Activated T-cell treated with anti-CD3 and anti-CD28 coated beads, Interleukin-2, amount 50 U/mL, for 72 hours (primary cell): ENCODE results near the gene ACOT6. TPM values are rescaled to one million over a fixed set of nuclear protein-coding genes. Genes with fewer than 3 reads are reported as not detected.
"Not testable (repeated sequence)": the region's sequence is repeated elsewhere in the genome, so short reads cannot be mapped to it uniquely, and the experiment has no call there.

ENCODE experiments used
- ATAC-seq, 2 donors: fragments of 150-1000 bp; cut with Tn5 transposase; replicated peaks in 1 of 2; 2 replicates each; pipeline ENCODE4 v1.10.0; 2021; ENCODE audit warnings: moderate library complexity in 2 of 2, mild to moderate bottlenecking in 1 of 2
- DNase-seq, 2 donors: peaks; one replicate each; pipeline ENCODE4 v3.0.0; 2021 to 2022; ENCODE audit warnings: mixed read lengths in 1 of 2
- H3K27ac Mint-ChIP-seq: one replicate; pipeline ENCODE4 v1.8.0; 2022; ENCODE audit warnings: mild to moderate bottlenecking, moderate library complexity, mixed read lengths
- H3K27me3 Mint-ChIP-seq: one replicate; pipeline ENCODE4 v1.8.0; 2022; ENCODE audit warnings: low read depth, mixed read lengths
- H3K36me3 Mint-ChIP-seq, 2 donors: one replicate each; pipeline ENCODE4 v1.8.0; 2022; ENCODE audit warnings: mixed read lengths in 2 of 2, mild to moderate bottlenecking in 1 of 2; ENCODE audit not compliant: insufficient read depth in 2 of 2
- H3K4me1 Mint-ChIP-seq: one replicate; pipeline ENCODE4 v1.8.0; 2022; ENCODE audit warnings: low read depth, mixed read lengths
- H3K4me3 Mint-ChIP-seq, 2 donors: one replicate each; pipeline ENCODE4 v1.8.0; 2022; ENCODE audit warnings: mild to moderate bottlenecking in 2 of 2, mixed read lengths in 2 of 2, moderate library complexity in 2 of 2
- H3K9me3 Mint-ChIP-seq, 2 donors: one replicate each; pipeline ENCODE4 v1.8.0; 2022; ENCODE audit warnings: mixed read lengths in 2 of 2
- total RNA-seq, 2 donors: library from RNA; stranded (reverse); gene quantifications; one replicate each; pipeline ENCODE4 v1.2.3, GENCODE V29; 2022

Gene ACOT6, protein sequence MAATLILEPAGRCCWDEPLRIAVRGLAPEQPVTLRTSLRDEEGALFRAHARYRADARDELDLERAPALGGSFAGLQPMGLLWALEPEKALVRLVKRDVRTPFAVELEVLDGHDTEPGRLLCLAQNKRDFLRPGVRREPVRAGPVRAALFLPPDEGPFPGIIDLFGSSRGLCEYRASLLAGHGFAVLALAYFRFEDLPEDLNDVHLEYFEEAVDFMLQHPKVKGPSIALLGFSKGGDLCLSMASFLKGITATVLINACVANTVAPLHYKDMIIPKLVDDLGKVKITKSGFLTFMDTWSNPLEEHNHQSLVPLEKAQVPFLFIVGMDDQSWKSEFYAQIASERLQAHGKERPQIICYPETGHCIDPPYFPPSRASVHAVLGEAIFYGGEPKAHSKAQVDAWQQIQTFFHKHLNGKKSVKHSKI
- not detected for total RNA-seq

DNA sequence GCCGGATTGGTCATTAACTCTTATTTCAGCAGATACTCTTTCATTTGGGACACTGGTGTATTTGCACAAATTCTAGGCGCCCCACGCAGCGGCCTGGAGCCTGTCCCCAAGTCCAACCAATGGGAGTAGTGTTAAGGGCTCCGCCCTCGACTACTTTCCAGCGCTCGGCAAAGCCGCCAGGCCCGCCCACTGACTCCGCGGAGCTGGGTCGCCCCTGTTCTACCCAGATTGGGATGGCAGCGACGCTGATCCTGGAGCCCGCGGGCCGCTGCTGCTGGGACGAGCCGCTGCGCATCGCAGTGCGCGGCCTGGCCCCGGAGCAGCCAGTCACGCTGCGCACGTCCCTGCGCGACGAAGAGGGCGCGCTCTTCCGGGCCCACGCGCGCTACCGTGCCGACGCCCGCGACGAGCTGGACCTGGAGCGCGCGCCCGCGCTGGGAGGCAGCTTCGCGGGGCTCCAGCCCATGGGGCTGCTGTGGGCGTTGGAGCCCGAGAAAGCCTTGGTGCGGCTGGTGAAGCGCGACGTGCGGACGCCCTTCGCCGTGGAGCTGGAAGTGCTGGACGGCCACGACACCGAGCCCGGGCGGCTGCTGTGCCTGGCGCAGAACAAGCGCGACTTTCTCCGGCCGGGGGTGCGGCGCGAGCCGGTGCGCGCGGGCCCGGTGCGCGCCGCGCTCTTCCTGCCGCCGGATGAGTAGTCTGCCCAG lies at the start of gene ACOT6:
TSS of gene ACOT6 (plus strand) at position 179 of the 707 bp plus-strand sequence. CDS start at position 234, 55 bp downstream.
- H3K36me3 Mint-ChIP-seq: no peaks in the 10 kb centered on the region
- H3K27ac Mint-ChIP-seq: no peak within 1 kb of the TSS
- peak; percentile 89 to 91 for ATAC-seq
- peak within 1 kb of the TSS; percentile 86 to 89 for H3K4me3 Mint-ChIP-seq
- no peaks in the 10 kb centered on the region for H3K9me3 Mint-ChIP-seq
- peak; percentile 64 to 72 for DNase-seq
- H3K27me3 Mint-ChIP-seq: no peaks in the 10 kb centered on the region
- H3K4me1 Mint-ChIP-seq: peaks cover 5% of the 10 kb centered on the region

DNA sequence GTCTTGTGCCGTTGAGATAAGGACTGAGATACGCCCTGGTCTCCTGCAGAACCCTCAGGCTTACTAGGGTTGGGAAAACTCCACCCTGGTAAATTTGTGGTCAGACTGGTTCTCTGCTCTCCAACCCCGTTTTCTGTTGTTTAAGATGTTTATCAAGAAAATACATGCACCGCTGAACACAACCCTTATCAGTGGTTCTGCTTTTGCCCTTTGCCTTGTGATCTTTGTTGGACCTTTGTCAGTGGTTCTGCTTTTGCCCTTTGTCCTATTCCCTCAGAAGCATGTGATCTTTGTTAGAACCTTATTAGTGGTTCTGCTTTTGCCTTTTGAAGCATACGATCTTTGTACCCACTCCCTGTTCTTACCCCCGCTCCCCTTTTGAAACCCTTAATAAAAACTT lies 49.6 kb upstream of the ACOT6 start:
- DNase-seq: not testable (repeated sequence)

DNA sequence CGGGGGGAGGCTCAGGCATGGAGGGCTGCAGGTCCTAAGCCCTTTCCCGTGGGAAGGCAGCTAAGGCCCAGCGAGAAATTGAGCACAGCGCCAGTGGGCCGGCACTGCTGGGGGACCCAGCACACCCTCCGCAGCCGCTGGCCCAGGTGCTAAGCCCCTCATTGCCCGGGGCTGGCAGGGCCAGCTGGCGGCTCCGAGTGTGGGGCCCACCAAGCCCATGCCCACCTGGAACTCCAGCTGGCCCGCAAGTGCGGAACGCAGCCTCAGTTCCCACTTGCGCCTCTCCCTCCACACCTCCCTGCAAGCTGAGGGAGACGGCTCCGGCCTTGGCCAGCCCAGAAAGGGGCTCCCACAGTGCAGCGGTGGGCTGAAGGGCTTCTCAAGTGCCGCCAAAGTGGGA lies 45.9 kb upstream of the ACOT6 start:
- not testable (repeated sequence) for ATAC-seq, H3K9me3 Mint-ChIP-seq, H3K4me3 Mint-ChIP-seq, H3K27ac Mint-ChIP-seq, H3K27me3 Mint-ChIP-seq, DNase-seq
- H3K36me3 Mint-ChIP-seq: peaks cover 6 to 17% of the 10 kb centered on the region in 2 donors
- peaks cover 48% of the 10 kb centered on the region for H3K4me1 Mint-ChIP-seq

More for the DNA sequence above, 49.6 kb upstream of the ACOT6 start:
- ATAC-seq, H3K9me3 Mint-ChIP-seq, H3K27ac Mint-ChIP-seq, H3K27me3 Mint-ChIP-seq, H3K4me3 Mint-ChIP-seq: not testable (repeated sequence)
- H3K36me3 Mint-ChIP-seq: peaks cover 5 to 17% of the 10 kb centered on the region in 2 donors
- H3K4me1 Mint-ChIP-seq: peaks cover 26% of the 10 kb centered on the region

DNA sequence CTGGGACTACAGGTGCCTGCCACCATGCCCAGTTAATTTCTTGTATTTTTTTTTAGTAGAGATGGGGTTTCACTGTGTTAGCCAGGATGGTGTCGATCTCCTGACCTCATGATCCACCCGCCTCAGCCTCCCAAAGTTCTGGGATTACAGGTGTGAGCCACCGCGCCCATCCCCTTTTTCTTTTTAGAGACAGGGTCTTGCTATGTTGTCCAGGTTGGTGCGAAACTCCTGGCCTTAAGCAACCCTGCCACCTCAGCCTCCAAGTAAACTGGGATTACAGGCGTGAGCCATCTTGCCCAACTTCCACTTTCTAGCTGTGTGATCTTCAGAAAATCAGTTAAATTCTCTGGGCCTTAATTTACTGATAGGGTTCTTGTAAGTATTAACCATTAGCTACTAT lies 45.4 kb upstream of the ACOT6 start:
- peaks cover 6 to 17% of the 10 kb centered on the region in 2 donors for H3K36me3 Mint-ChIP-seq
- not testable (repeated sequence) for DNase-seq, H3K27me3 Mint-ChIP-seq, H3K27ac Mint-ChIP-seq, ATAC-seq, H3K9me3 Mint-ChIP-seq
- peak overlapping the region; percentile 91 to 97 for H3K4me3 Mint-ChIP-seq
- peaks cover 48% of the 10 kb centered on the region for H3K4me1 Mint-ChIP-seq

DNA sequence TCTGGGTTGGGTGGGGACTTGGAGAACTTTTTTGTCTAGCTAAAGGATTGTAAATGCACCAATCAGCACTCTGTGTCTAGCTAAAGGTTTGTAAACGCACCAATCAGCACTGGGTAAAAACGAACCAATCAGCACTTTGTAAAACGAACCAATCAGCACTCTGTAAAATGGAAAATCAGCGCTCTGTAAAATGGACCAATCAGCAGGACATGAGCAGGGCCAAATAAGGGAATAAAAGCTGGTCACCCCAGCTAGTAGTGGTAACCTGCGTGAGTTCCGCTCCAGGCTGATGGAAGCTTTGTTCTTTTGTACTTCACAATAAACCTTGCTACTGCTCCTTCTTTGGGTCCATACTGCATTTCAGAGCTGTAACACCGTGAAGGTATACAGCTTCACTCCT lies 45.0 kb upstream of the ACOT6 start:
- Mint-ChIP-seq H3K36me3 (peaks cover 6 to 19% of the 10 kb centered on the region in 2 donors), H3K27ac (peak overlapping the region; percentile 96), H3K9me3 (peaks cover 2 to 4% of the 10 kb centered on the region in 2 donors), H3K4me1 (peaks cover 48% of the 10 kb centered on the region), H3K27me3 (no peaks in the 10 kb centered on the region), H3K4me3 (peak overlapping the region; percentile 91 to 97)
- ATAC-seq: no peak
- no peak for DNase-seq

DNA sequence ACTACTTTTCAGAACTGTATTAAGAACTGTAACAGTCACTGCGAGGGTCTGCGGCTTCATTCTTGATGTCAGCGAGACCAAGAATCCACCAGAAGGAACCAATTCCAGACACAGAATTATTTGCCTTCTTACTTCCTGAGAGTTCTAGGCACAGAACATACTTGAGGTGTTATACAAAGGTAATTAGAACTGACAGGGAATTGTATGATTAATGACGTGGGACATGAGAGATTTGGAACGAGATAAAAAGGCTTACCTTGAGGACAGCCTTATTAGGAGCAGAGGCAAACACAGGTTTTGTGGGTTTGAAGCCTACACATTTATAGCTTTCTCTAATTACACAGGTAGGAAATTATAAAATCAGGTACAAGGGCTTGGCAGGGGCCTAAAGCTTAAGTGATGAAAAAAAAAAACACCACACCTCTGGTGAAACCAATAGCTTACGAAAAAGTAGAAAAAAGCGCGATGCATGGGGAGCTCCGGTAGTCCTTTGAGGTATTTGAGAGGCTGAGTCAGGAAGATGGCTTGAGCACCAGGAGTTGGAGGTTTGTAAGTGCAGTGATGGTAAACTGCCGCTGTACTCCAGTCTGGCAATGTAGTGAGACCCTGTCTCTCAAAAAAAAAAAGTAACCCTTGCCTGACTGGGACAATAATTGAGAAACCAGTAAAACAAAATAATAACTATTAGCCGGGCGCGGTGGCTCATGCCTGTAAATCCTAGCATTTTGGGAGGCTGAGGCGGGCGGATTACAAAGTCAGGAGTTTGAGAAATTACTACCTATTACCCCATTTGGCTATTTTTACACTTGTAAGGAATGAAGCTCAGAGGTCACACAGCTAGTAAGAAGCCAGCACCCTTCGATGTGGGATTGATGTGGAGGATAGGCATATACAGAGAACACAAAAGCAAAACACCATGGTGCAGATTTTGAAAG lies 44.1 kb upstream of the ACOT6 start:
- Mint-ChIP-seq H3K4me1 (peaks cover 48% of the 10 kb centered on the region), H3K36me3 (peaks cover 6 to 14% of the 10 kb centered on the region in 2 donors), H3K27ac (peak overlapping the region; percentile 96), H3K4me3 (peak overlapping the region; percentile 91 to 97), H3K27me3 (no peaks in the 10 kb centered on the region), H3K9me3 (peaks cover 0 to 2% of the 10 kb centered on the region in 2 donors)
- DNase-seq (peak; percentile 12 to 37), ATAC-seq (peak in 1 of 2 donors; percentile 19)

DNA sequence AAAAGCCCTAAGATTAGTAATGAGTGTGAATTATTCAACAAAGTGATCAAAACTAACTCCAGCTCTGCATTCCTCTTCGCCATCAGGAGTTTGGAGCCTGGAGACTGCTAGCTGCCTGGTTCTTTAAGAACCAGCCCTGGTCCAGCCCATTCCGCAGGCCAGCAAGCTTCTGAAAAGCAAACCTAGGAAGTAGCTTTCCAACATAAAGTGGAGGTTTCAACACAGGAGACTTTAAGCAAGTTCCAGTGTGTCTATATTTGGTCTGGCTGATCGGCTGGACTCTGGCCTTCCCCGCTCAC lies 43.5 kb upstream of the ACOT6 start:
- not testable (repeated sequence) for ATAC-seq, H3K9me3 Mint-ChIP-seq, H3K27me3 Mint-ChIP-seq, DNase-seq
- Mint-ChIP-seq H3K4me1 (peaks cover 48% of the 10 kb centered on the region), H3K36me3 (peaks cover 6 to 14% of the 10 kb centered on the region in 2 donors), H3K4me3 (peak overlapping the region; percentile 91 to 97), H3K27ac (peak overlapping the region; percentile 96)

DNA sequence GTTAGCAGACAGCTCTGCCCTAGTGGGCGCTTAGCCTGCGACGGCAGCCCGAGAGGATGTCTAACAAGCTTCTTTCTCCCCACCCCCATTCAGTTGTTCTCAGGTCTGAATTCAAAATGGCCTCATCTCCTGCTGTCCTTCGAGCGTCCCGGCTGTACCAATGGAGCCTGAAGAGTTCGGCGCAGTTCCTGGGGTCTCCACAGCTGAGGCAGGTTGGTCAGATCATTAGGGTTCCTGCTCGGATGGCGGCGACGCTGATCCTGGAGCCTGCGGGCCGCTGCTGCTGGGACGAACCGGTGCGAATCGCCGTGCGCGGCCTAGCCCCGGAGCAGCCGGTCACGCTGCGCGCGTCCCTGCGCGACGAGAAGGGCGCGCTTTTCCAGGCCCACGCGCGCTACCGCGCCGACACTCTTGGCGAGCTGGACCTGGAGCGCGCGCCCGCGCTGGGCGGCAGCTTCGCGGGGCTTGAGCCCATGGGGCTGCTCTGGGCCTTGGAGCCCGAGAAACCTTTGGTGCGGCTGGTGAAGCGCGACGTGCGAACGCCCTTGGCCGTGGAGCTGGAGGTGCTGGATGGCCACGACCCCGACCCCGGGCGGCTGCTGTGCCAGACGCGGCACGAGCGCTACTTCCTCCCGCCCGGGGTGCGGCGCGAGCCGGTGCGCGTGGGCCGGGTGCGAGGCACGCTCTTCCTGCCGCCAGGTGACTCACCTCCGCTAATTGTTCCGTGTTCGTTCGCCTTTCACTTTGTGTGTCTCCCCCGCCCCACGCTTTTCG lies 42.9 kb upstream of the ACOT6 start, which contains the start of gene ACOT2:
TSS of gene ACOT2 (plus strand) at position 29 of the 774 bp plus-strand sequence. CDS start at position 57, 28 bp downstream.
- DNase-seq: peak; percentile 81 to 90
- Mint-ChIP-seq H3K4me3 (peak within 1 kb of the TSS; percentile 91 to 97), H3K27ac (peak within 1 kb of the TSS; percentile 96), H3K4me1 (peaks cover 48% of the 10 kb centered on the region), H3K36me3 (peaks cover 7 to 15% of the 10 kb centered on the region in 2 donors)
- peak; percentile 81 to 83 for ATAC-seq
- not testable (repeated sequence) for H3K9me3 Mint-ChIP-seq, H3K27me3 Mint-ChIP-seq

DNA sequence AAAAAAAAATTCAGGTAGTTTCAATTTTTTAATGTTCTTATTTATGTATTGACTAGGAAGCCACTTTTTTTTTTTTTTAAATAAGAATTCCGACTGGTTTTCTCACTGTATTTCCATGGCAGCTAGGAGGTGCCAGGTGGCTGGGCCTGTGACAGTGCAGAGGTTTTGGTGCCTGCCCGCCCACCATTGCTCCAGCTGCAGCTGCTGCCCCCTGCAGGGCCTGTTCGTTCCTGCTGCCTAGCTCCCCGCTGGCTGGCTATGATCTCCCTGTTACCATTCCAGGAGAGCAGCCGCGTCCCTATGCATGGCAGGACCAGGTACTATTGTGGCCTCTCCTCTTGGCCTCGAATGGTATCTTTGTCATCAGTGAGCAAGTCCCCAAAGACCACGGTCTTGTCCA lies 41.4 kb upstream of the ACOT6 start:
- ATAC-seq (peak; percentile 43 to 56), DNase-seq (peak; percentile 67)
- H3K27ac Mint-ChIP-seq, H3K9me3 Mint-ChIP-seq, H3K27me3 Mint-ChIP-seq: not testable (repeated sequence)
- H3K4me3 Mint-ChIP-seq: peak overlapping the region in 1 of 2 donors; percentile 32
- peaks cover 9 to 13% of the 10 kb centered on the region in 2 donors for H3K36me3 Mint-ChIP-seq
- peaks cover 36% of the 10 kb centered on the region for H3K4me1 Mint-ChIP-seq

DNA sequence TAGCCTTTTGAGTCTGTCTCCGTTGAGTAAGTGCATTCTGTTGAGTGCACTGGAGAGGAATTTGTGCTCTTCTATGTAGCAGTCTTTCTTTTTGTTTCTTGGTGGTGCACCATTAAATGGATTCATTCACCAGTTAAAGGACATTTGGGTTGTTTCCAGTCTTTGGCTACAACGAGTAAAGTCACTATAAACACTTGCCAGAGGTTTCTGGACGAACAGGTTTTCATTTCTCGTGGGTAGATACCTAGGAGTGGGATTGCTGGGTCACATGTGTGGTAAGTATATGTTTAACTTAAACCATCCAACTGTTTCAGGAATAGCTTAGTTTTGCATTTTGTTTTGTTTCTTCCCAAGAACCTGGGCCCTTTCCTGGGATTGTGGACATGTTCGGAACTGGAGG lies 39.3 kb upstream of the ACOT6 start:
- not testable (repeated sequence) for ATAC-seq, H3K9me3 Mint-ChIP-seq, H3K4me3 Mint-ChIP-seq, DNase-seq, H3K27me3 Mint-ChIP-seq
- H3K4me1 Mint-ChIP-seq: peaks cover 18% of the 10 kb centered on the region
- peak overlapping the region; percentile 28 for H3K27ac Mint-ChIP-seq
- H3K36me3 Mint-ChIP-seq: peaks cover 5 to 11% of the 10 kb centered on the region in 2 donors

DNA sequence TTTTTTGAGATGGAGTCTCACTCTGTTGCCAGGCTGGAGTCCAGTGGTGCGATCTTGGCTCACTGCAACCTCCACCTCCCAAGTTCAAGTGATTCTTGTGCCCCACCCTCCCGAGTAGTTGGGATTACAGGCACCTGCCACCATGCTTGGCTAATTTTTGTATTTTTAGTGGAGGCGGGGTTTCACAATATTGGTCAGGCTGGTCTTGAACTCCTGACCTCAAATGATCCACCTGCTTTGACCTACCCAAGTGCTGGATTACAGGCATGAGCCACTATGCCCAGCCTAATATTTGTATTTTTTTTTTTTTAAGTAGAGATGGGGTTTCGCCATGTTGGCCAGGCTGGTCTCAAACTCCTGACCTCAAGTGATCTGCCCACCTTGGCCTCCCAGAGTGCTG lies 38.6 kb upstream of the ACOT6 start:
- Mint-ChIP-seq H3K4me1 (peaks cover 12% of the 10 kb centered on the region), H3K36me3 (peaks cover 5 to 11% of the 10 kb centered on the region in 2 donors)
- not testable (repeated sequence) for H3K27ac Mint-ChIP-seq, H3K9me3 Mint-ChIP-seq, H3K27me3 Mint-ChIP-seq, H3K4me3 Mint-ChIP-seq, DNase-seq, ATAC-seq

DNA sequence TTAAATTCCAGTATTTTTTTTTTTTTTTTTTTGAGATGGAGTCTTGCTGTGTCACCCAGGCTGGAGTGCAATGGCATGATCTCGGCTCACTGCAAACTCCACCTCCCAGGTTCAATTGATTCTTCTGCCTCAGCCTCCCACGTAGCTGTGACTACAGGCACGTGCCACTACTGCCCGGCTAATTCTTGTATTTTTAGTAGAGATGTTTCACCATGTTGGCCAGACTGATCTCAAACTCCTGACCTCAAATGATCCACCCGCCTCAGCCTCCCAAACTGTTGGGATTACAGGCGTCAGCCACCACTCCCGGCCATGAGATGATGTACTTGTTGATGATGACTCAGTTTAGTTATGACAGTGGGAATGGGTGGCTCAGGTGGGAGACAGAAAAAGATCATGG lies 38.1 kb upstream of the ACOT6 start:
- not testable (repeated sequence) for ATAC-seq, H3K9me3 Mint-ChIP-seq, H3K27me3 Mint-ChIP-seq, H3K27ac Mint-ChIP-seq, H3K4me3 Mint-ChIP-seq, DNase-seq
- Mint-ChIP-seq H3K36me3 (peaks cover 3 to 11% of the 10 kb centered on the region in 2 donors), H3K4me1 (peaks cover 12% of the 10 kb centered on the region)
